ENCODE results near the gene RAPGEF3.

Gene RAPGEF3

GRCh38 chr12:47709237-47709636, 49.4 kb downstream of the RAPGEF3 start:
- TF ChIP-seq CTCF (IDR thresholded peaks at IDR 0.05), result no peak

DNA sequence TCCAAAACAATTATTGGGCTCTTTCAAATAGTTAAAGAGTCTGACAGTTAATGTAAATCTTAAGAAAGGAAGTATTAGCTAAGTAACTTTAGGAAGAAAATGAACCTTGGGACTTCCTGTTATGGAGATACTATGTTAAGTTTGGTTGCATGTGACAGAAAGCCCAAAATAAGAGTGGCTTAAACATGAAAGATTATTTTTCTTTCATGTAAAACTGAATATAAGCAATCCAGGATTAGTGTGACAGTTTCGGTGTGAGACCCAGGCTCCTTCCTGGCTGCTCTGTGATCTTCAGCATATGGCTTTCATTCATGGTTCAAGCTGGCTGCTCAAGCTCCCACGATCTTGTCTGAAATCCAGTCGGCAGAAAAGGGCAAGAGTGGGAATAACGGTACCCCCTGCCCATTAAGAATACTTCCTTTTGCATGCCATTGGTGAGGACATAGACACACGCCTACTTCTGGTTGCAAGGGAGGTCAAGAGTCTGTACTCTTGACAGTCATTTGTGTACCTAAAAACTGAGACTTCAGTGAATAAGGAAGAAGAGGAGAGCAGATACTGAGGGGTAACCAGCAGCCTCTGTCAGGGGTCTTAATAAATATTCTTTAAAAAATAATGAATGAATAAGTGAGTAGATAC, 50.7 kb downstream of the RAPGEF3 start:
- TF ChIP-seq CTCF (IDR thresholded peaks at IDR 0.05), result no peak

- TF ChIP-seq CTCF (IDR thresholded peaks at IDR 0.05), result no peak
Observed at GRCh38 chr12:47707355-47707754, 51.3 kb downstream of the RAPGEF3 start.

DNA sequence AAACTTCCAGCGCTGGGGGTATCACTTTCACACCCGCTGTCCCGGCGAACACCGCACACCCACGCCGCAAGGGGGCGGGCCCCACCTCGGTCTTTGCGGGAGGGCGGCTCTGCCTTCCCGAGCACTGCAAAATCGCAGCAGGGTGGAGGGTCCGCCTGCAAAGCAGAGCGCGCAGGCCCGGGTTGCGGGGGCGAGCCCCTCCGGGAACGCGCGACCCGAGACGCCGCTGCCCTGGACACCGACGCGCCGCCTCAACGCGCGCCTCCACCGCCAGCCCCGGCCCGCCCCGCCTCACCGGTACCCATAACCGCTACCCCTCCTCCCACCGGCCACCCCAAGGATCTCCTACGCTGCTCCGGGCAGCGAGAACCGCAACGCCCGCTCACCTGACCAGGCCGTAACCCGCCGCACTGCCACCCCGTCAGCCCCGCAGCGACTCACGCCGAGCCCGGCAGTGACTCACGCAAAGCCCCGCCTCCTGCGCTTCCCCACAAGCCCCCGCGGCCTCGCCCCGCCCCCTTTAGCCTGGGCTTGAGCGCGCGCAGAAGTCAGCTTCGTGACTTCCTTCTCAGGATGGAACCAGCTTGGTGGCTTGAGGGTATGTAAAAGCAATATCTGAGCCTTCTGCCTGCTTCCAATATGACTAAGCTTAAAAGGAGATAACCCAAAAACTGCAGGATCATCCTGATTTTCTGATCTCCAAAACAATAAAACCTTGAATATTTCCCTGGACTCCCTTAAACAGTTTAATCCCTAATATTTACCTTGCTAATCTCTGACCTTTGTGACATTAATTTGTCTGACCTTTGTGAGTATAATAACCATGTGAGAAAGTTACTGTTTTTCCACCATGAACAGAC, 52.9 kb downstream of the RAPGEF3 start, which contains the start of gene RPAP3:
Gene RPAP3 (minus strand): TSS at position 465 of the 860 bp plus-strand sequence. CDS start 3,190 bp downstream, outside the sequence.
- peak; percentile 71 for TF ChIP-seq CTCF (IDR thresholded peaks at IDR 0.05)

- TF ChIP-seq CTCF (IDR thresholded peaks at IDR 0.05), result no peak
Observed at GRCh38 chr12:47705229-47705565, 53.5 kb downstream of the RAPGEF3 start.

- TF ChIP-seq CTCF (IDR thresholded peaks at IDR 0.05), result no peak
Observed at GRCh38 chr12:47704719-47705118, 54.0 kb downstream of the RAPGEF3 start.

DNA sequence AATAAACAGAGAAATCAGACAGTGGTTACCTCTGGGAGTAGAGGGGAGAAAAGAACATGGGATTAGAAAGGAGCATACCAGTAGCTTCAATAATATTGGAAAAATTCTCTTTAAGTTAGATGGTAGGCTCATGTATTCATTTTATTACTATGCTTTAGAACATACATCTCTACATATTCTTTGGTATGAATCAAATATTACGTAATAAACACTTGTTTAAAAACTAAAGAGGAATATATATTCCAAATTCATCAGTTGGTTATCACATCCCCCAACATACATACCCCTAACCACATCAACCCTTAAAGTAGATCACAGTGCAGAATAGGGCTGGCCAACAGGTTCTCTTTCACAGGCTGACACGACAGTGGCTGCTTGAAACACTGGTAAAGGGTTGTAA, 58.4 kb downstream of the RAPGEF3 start:
- no peak for TF ChIP-seq CTCF (IDR thresholded peaks at IDR 0.05)
